Measurements from ENCODE around the gene PAN2.

The PAN2 gene

GRCh38 chr12:56271031-56271430 is 62.8 kb downstream of the PAN2 start:
- peak; percentile 60 for DNase-seq (ENCODE audit: low spot score)

- no peak for DNase-seq (ENCODE audit: low spot score)
Observed at GRCh38 chr12:56267443-56268071, 66.2 kb downstream of the PAN2 start.

GRCh38 chr12:56266693-56267442 is 66.9 kb downstream of the PAN2 start, which contains the start of gene COQ10A:
Gene COQ10A, plus strand, starts transcription at chr12:56266942. Its CDS starts 177 bp downstream, at chr12:56267119.
- peak; percentile 95 for DNase-seq (ENCODE audit: low spot score)

All from hepatic stellate cell (primary cell).